Activated CD4-positive, alpha-beta T cell treated with anti-CD3 and anti-CD28 coated beads for 36 hours (primary cell): ENCODE measurements around the gene PRRC2C. TPM values are rescaled to one million over a fixed set of nuclear protein-coding genes. Genes with fewer than 3 reads are reported as not detected.
A peak's percentile ranks its signal among the peaks of the same experiment; 100 is the strongest.

Experiments
- ATAC-seq: fragments of 200-7000 bp; cut with Tn5 transposase; one replicate; pipeline ENCODE4 v1.10.0; 2021; ENCODE audit warnings: mild to moderate bottlenecking, moderate library complexity
- CTCF ChIA-PET: fragments of 350-600 bp; sonication (Branson Sonifier 250); formaldehyde crosslinking; loops from one replicate; lab custom pipeline; 2021; ENCODE audit warnings: antibody characterized with exemption; lab: Charles Lee
- POLR2A ChIA-PET: fragments of 350-600 bp; sonication (Branson Sonifier 250); formaldehyde crosslinking; loops from one replicate; lab custom pipeline; 2021; ENCODE audit warnings: antibody characterized with exemption, inconsistent platforms; lab: Charles Lee
- DNase-seq: peaks from one replicate; pipeline ENCODE4 v3.0.0-alpha.2; 2020
- H3K27ac Mint-ChIP-seq: one replicate; pipeline ENCODE4 v1.8.0; 2021; ENCODE audit warnings: mixed read lengths
- H3K27me3 Mint-ChIP-seq: one replicate; pipeline ENCODE4 v1.8.0; 2021; ENCODE audit warnings: mixed read lengths
- H3K36me3 Mint-ChIP-seq: one replicate; pipeline ENCODE4 v1.8.0; 2021; ENCODE audit warnings: low read depth, mixed read lengths
- H3K4me1 Mint-ChIP-seq: one replicate; pipeline ENCODE4 v1.8.0; 2021; ENCODE audit warnings: mixed read lengths
- H3K4me3 Mint-ChIP-seq: one replicate; pipeline ENCODE4 v1.8.0; 2021; ENCODE audit warnings: mild to moderate bottlenecking, moderate library complexity, mixed read lengths
- H3K9me3 Mint-ChIP-seq: one replicate; pipeline ENCODE4 v1.8.0; 2021; ENCODE audit warnings: low read depth, mixed read lengths
- intact Hi-C, 2 experiments: fragments of 100-400 bp; cut with DNase I in 1 of 2; cut with micrococcal nuclease in 1 of 2; formaldehyde crosslinking; loops; one replicate each; pipeline versions ENCODE4 v1.14.2 to v1.15.1; 2022 to 2024; cut with DNase I, micrococcal nuclease
- total RNA-seq, 2 experiments: library from RNA; stranded (reverse); gene quantifications; one replicate each; pipeline ENCODE4 v1.2.3, GENCODE V29; 2021

PRRC2C gene
- total RNA-seq, 2 experiments from 2014 or later, result 233 to 351 TPM

- CTCF ChIA-PET, result interaction anchor here (0.7 to 1.8 kb wide), 4 partner anchors 8 to 77 kb away, joined by 4 to 7 read pairs (median 5); no protein-coding TSS in a partner anchor
- intact Hi-C loops, result loop anchor here in 1 of 2 experiments (5.0 kb wide), 1 partner anchor 242 kb away; the partner anchor contains the start of gene VAMP4
- no peak overlapping the region for H3K4me3 Mint-ChIP-seq
- H3K27me3 Mint-ChIP-seq, result no peaks in the 10 kb centered on the region
- H3K36me3 Mint-ChIP-seq, result peaks cover 63% of the 10 kb centered on the region
- H3K27ac Mint-ChIP-seq, result no peak overlapping the region
- DNase-seq, result no peak
- no peaks in the 10 kb centered on the region for H3K9me3 Mint-ChIP-seq
- H3K4me1 Mint-ChIP-seq, result peaks cover 92% of the 10 kb centered on the region
- ATAC-seq, result no peak
- POLR2A ChIA-PET, result interaction anchor here (0.6 kb wide), 1 partner anchor 73 kb away, joined by 3 read pairs; no protein-coding TSS in a partner anchor
Observed at GRCh38 chr1:171500304-171500703, 15.0 kb downstream of the PRRC2C start.

- peaks cover 66% of the 10 kb centered on the region for H3K36me3 Mint-ChIP-seq
Observed at GRCh38 chr1:171500803-171501202, 15.5 kb downstream of the PRRC2C start.

GRCh38 chr1:171501305-171502024 is 16.1 kb downstream of the PRRC2C start:
- Mint-ChIP-seq H3K27ac (peak overlapping the region; percentile 75), H3K36me3 (peaks cover 66% of the 10 kb centered on the region), H3K27me3 (no peaks in the 10 kb centered on the region), H3K9me3 (no peaks in the 10 kb centered on the region), H3K4me3 (peak overlapping the region; percentile 6), H3K4me1 (peaks cover 92% of the 10 kb centered on the region)
- POLR2A ChIA-PET, result interaction anchor here (0.6 to 1.5 kb wide), 6 partner anchors 8 to 16 kb away, joined by 3 to 7 read pairs (median 4); partner anchors contain the start of gene PRRC2C
- ATAC-seq, result peak; percentile 80
- DNase-seq, result peak; percentile 24
- CTCF ChIA-PET, result interaction anchor here (0.6 to 1.8 kb wide), 3 partner anchors 9 to 27 kb away, joined by 3 to 15 read pairs (median 7); partner anchors contain the start of gene PRRC2C
- intact Hi-C loops, result loop anchor here (1.0 to 5.0 kb wide), 3 partner anchors 15 to 241 kb away; partner anchors contain the start of genes PRRC2C (in 1 of the 2) and VAMP4 (in 1 of the 2)

More at GRCh38 chr1:171500803-171501202, 15.5 kb downstream of the PRRC2C start:
- ChIA-PET CTCF (interaction anchor here (0.6 to 1.8 kb wide), 6 partner anchors 8 to 76 kb away, joined by 3 to 15 read pairs (median 5); partner anchors contain the start of gene PRRC2C), POLR2A (interaction anchor here (0.6 to 1.5 kb wide), 4 partner anchors 11 to 74 kb away, joined by 3 to 7 read pairs (median 3); partner anchors contain the start of gene PRRC2C)
- Mint-ChIP-seq H3K27ac (peak overlapping the region; percentile 80), H3K9me3 (no peaks in the 10 kb centered on the region), H3K4me3 (peak overlapping the region; percentile 6), H3K27me3 (no peaks in the 10 kb centered on the region), H3K4me1 (peaks cover 92% of the 10 kb centered on the region)
- DNase-seq (no peak), ATAC-seq (no peak)
- intact Hi-C loops, result loop anchor here (1.0 to 5.0 kb wide), 3 partner anchors 15 to 241 kb away; partner anchors contain the start of genes PRRC2C (in 1 of the 2) and VAMP4 (in 1 of the 2)

- H3K36me3 Mint-ChIP-seq, result peaks cover 44% of the 10 kb centered on the region
- H3K27ac Mint-ChIP-seq, result peak overlapping the region; percentile 80
- no peaks in the 10 kb centered on the region for H3K27me3 Mint-ChIP-seq
- intact Hi-C loops, result no loop called here
- H3K4me1 Mint-ChIP-seq, result peaks cover 97% of the 10 kb centered on the region
- no peak for DNase-seq
- ATAC-seq, result peak; percentile 30
- ChIA-PET CTCF (interaction anchor here (0.6 to 1.6 kb wide), 7 partner anchors 14 to 499 kb away, joined by 3 to 4 read pairs (median 3); partner anchors contain the start of genes FMO4 and PRRC2C), POLR2A (no interaction called here)
- H3K9me3 Mint-ChIP-seq, result no peaks in the 10 kb centered on the region
- no peak overlapping the region for H3K4me3 Mint-ChIP-seq
Observed at GRCh38 chr1:171506525-171507304, 21.4 kb downstream of the PRRC2C start.

- DNase-seq, result no peak
- peaks cover 41% of the 10 kb centered on the region for H3K36me3 Mint-ChIP-seq
- H3K27ac Mint-ChIP-seq, result peak overlapping the region; percentile 55
- no peak overlapping the region for H3K4me3 Mint-ChIP-seq
- ChIA-PET CTCF (interaction anchor here (0.7 to 1.8 kb wide), 2 partner anchors 22 to 37 kb away, joined by 3 to 9 read pairs; partner anchors contain the start of gene PRRC2C), POLR2A (no interaction called here)
- no peak for ATAC-seq
- H3K9me3 Mint-ChIP-seq, result no peaks in the 10 kb centered on the region
- peaks cover 97% of the 10 kb centered on the region for H3K4me1 Mint-ChIP-seq
- no peaks in the 10 kb centered on the region for H3K27me3 Mint-ChIP-seq
- intact Hi-C loops, result no loop called here
Observed at GRCh38 chr1:171507435-171507834, 22.1 kb downstream of the PRRC2C start.

- DNase-seq, result no peak
- CTCF ChIA-PET, result interaction anchor here (1.2 to 1.8 kb wide), 2 partner anchors 24 to 52 kb away, joined by 3 to 9 read pairs; partner anchors contain the start of gene PRRC2C
- H3K27me3 Mint-ChIP-seq, result no peaks in the 10 kb centered on the region
- peaks cover 38% of the 10 kb centered on the region for H3K36me3 Mint-ChIP-seq
- no peaks in the 10 kb centered on the region for H3K9me3 Mint-ChIP-seq
- peak overlapping the region; percentile 73 for H3K27ac Mint-ChIP-seq
- ATAC-seq, result no peak
- intact Hi-C loops, result no loop called here
- POLR2A ChIA-PET, result no interaction called here
- peaks cover 90% of the 10 kb centered on the region for H3K4me1 Mint-ChIP-seq
- no peak overlapping the region for H3K4me3 Mint-ChIP-seq
Observed at GRCh38 chr1:171509191-171509590, 23.9 kb downstream of the PRRC2C start.

- H3K4me1 Mint-ChIP-seq, result peaks cover 57% of the 10 kb centered on the region
- ChIA-PET CTCF (interaction anchor here (2.0 kb wide), 1 partner anchor 29 kb away, joined by 6 read pairs; the partner anchor contains the start of gene PRRC2C), POLR2A (interaction anchor here (0.5 kb wide), 1 partner anchor 27 kb away, joined by 3 read pairs; no protein-coding TSS in a partner anchor)
- no peak overlapping the region for H3K27ac Mint-ChIP-seq
- H3K4me3 Mint-ChIP-seq, result no peak overlapping the region
- H3K9me3 Mint-ChIP-seq, result no peaks in the 10 kb centered on the region
- no peaks in the 10 kb centered on the region for H3K27me3 Mint-ChIP-seq
- intact Hi-C loops, result no loop called here
- peak; percentile 56 for ATAC-seq
- no peak for DNase-seq
- peaks cover 62% of the 10 kb centered on the region for H3K36me3 Mint-ChIP-seq
Observed at GRCh38 chr1:171513743-171514142, 28.4 kb downstream of the PRRC2C start.

- H3K4me3 Mint-ChIP-seq, result no peak overlapping the region
- no peaks in the 10 kb centered on the region for H3K9me3 Mint-ChIP-seq
- H3K4me1 Mint-ChIP-seq, result peaks cover 42% of the 10 kb centered on the region
- intact Hi-C loops, result loop anchor here in 1 of 2 experiments (1.0 kb wide), 1 partner anchor 30 kb away; the partner anchor contains the start of gene PRRC2C
- DNase-seq, result no peak
- peak; percentile 65 for ATAC-seq
- H3K36me3 Mint-ChIP-seq, result peaks cover 66% of the 10 kb centered on the region
- no peaks in the 10 kb centered on the region for H3K27me3 Mint-ChIP-seq
- CTCF ChIA-PET, result interaction anchor here (0.8 to 2.3 kb wide), 8 partner anchors 14 to 63 kb away, joined by 3 to 6 read pairs (median 4); partner anchors contain the start of gene PRRC2C
- POLR2A ChIA-PET, result no interaction called here
- peak overlapping the region; percentile 73 for H3K27ac Mint-ChIP-seq
Observed at GRCh38 chr1:171515299-171515698, 30.0 kb downstream of the PRRC2C start.

- Mint-ChIP-seq H3K36me3 (peaks cover 62% of the 10 kb centered on the region), H3K9me3 (no peaks in the 10 kb centered on the region), H3K4me1 (peaks cover 37% of the 10 kb centered on the region), H3K4me3 (no peak overlapping the region), H3K27ac (no peak overlapping the region), H3K27me3 (no peaks in the 10 kb centered on the region)
- intact Hi-C loops, result loop anchor here in 1 of 2 experiments (1.0 kb wide), 1 partner anchor 30 kb away; the partner anchor contains the start of gene PRRC2C
- ATAC-seq (no peak), DNase-seq (no peak)
- ChIA-PET CTCF (interaction anchor here (0.8 to 2.3 kb wide), 5 partner anchors 15 to 53 kb away, joined by 3 to 8 read pairs (median 6); partner anchors contain the start of gene PRRC2C), POLR2A (no interaction called here)
Observed at GRCh38 chr1:171515741-171516140, 30.4 kb downstream of the PRRC2C start.

- intact Hi-C loops, result loop anchor here in 1 of 2 experiments (5.0 kb wide), 2 partner anchors 34 to 46 kb away; partner anchors contain the start of gene PRRC2C
- H3K4me1 Mint-ChIP-seq, result no peaks in the 10 kb centered on the region
- H3K27ac Mint-ChIP-seq, result no peak overlapping the region
- ATAC-seq (no peak), DNase-seq (no peak)
- H3K27me3 Mint-ChIP-seq, result no peaks in the 10 kb centered on the region
- peaks cover 56% of the 10 kb centered on the region for H3K36me3 Mint-ChIP-seq
- H3K9me3 Mint-ChIP-seq, result no peaks in the 10 kb centered on the region
- ChIA-PET CTCF (no interaction called here), POLR2A (interaction anchor here (0.6 kb wide), 1 partner anchor 424 kb away, joined by 3 read pairs; no protein-coding TSS in a partner anchor)
- no peak overlapping the region for H3K4me3 Mint-ChIP-seq
Observed at GRCh38 chr1:171521567-171521966, 36.2 kb downstream of the PRRC2C start.
